NOMO-1 treated with DMSO at 0.1 percent for 48 hours (cell line): ENCODE measurements around the gene CSNK1G3.
"Not testable (repeated sequence)": the region's sequence is repeated elsewhere in the genome, so short reads cannot be mapped to it uniquely, and the experiment has no call there.

Experiments used
- DNase-seq: peaks from one replicate; lab custom pipeline; 2025; ENCODE audit not compliant: unreplicated experiment; lab: John Stamatoyannopoulos, UW

Gene CSNK1G3

DNA sequence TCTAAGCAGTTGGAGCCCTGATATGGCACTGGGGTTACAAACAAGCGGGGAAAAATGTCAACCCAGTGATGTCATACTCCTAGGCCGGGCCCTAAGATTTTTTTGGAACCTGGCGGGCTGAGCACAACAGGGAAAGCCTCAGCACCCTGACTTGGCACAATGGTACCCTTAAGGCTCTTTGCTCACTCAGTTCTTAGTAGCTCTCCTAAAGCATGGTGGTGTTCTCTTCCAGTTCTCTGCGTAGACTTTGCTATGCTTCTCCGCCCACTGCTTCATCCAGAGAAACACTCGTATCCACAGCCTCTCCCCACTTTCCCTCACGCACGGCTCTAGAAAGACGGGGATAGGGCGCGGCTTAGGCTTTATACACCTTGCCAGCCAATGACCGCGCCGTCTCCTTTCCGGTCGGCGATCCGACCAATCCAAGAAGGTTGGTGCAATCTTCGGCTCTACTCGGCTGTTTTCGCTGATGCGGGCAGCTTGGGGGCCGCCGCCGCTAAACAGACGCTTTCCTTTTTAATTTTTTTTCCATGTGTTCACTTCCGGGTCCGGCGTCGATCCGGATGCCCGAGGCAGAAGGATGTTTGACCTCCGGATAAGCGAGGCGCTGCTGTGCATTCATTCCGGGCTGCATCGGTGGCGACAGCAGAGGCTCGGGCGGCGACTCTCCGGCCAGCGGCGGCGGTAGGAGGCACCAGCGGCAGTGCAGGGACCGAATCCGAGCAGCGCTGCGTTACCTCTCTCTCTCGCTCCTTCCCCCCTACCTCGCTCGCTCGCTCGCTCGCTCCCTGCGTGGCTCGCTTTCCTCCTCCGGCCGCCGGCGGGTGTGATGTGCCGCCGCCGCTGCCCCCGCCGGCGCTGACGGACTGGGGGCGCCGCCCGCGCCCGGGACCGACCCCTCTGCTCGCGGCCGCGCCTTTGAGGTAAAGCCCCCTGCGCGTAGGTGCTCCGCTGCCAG, at the start of gene CSNK1G3:
Gene CSNK1G3 (plus strand): TSS at position 530 of the 958 bp plus-strand sequence. CDS start 33,487 bp downstream, outside the sequence.
- peak; percentile 97 for DNase-seq

- DNase-seq, result not testable (repeated sequence)
Observed at GRCh38 chr5:123466839-123467238, 45.1 kb upstream of the CSNK1G3 start.

DNA sequence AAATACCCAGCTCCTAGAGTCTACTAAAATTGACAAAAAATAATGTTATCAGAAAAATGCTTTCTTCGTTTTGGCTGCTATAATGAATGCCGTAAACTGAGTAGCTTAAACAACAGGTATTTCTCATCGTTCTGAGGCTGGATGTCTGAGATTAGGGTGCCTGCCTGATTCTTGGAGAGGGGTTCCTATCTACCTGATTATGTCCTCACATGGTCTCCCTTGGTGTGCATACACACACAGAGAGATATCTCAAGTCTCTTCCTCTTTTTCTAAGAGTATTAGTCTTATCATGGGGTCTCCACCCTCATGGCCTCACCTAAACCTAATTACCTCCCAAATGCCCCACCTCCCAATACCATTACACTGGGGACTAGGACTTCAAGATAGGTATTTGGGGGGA, 40.6 kb upstream of the CSNK1G3 start:
- no peak for DNase-seq

GRCh38 chr5:123472150-123472924, 39.6 kb upstream of the CSNK1G3 start:
- DNase-seq, result no peak

DNA sequence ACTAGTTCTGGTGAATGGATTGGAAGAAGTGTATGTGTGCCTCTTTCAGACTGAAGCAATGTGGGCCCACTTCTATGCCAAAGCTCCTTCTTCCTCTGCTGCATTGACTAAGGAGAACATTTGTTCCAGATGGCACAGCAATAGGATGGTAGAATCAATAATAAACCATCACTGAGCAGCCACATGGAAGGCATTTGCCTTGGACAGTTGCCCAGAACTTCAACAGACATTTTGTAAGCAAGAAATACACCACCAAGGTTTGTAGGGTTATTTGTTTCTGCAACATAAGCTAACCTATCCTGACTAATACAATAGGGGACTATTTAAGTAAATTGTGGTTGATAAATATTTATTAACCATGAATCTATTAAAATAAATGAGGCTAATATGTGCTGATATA, 37.7 kb upstream of the CSNK1G3 start:
- DNase-seq, result no peak

- DNase-seq, result no peak
Observed at GRCh38 chr5:123476731-123477130, 35.2 kb upstream of the CSNK1G3 start.

- no peak for DNase-seq
Observed at GRCh38 chr5:123478546-123478945, 33.4 kb upstream of the CSNK1G3 start.

DNA sequence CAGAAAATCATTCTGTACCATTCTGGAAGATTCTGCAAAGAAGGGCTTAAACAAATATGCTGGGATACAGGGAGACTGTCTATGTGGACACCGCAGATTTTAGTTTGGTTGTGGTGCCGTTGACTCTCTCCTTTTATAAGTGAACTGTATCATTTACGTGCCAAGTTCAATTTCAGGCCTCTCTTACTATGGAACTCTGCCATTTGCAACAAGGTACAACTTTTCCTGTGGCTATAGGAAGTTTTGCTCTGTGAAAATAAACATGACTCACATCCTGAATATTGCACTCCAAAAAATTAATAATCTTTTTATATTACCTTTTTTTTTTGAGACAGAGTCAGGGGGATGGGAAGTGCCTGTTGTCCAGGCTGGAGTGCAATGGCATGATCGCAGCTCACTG, 29.7 kb upstream of the CSNK1G3 start:
- DNase-seq, result no peak

DNA sequence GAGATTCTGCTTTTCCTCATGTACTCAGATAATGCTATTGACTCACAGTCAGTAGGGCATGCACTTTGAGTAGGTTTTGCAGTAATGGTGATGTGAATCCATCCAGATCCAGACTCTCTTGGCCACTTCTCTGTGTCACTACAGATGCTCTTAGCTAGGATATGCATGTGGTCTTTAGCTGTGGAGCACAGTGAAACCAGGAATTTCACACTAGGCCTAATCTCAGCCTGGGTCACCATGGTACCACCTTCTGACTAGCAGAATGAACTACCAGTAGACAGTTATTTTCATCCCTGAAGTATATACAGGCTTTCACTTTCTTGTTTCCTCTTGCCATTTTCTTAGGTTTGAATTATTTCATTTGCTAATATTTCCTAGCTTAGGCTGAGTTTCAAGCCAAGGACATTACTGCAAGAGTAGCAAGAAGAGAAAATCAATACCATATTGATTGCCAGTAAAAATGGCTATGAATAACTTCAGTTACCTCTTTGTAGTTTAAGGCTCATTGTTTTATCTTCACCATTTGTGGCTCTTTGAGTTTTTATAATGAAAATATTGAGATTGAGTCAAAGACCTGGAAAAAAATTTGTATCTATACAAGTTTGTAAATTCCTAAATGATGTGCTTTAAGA, 28.4 kb upstream of the CSNK1G3 start:
- no peak for DNase-seq

- DNase-seq, result no peak
Observed at GRCh38 chr5:123485275-123485674, 26.7 kb upstream of the CSNK1G3 start.

DNA sequence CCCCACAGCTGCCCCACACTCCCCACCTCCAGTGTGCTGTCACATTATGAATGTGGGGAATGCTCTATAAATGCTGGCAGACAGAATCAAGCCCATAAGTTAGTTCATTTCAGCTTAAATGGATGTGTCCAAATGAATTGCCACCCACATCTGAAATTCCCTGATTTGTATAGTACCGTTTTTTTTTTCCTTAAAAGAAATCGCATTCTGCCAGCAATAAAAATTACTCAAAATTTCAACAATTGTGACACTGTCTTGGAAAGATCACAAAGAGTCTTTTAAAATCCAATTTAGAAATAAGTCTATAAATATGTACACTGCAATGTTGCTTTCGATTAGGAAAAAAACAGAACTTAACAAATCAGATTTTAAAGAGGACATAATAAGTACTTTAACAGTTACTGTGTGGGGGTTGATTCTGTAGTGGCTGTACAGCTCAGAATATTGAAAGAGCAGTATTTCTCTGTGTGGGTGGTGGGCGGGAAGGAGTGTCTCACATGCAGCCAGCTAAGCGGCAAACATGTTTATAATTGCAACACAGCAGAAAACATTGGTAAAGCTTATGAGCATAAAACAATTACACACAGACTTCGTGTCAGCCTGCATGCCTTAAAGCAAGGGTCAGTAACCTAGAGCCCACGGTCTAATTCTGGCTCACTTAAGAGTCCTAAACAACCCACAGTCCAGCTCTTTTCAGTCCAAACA, 24.9 kb upstream of the CSNK1G3 start:
- DNase-seq, result peak; percentile 3

- no peak for DNase-seq
Observed at GRCh38 chr5:123490974-123491373, 21.0 kb upstream of the CSNK1G3 start.

- not testable (repeated sequence) for DNase-seq
Observed at GRCh38 chr5:123495211-123495610, 16.8 kb upstream of the CSNK1G3 start.

DNA sequence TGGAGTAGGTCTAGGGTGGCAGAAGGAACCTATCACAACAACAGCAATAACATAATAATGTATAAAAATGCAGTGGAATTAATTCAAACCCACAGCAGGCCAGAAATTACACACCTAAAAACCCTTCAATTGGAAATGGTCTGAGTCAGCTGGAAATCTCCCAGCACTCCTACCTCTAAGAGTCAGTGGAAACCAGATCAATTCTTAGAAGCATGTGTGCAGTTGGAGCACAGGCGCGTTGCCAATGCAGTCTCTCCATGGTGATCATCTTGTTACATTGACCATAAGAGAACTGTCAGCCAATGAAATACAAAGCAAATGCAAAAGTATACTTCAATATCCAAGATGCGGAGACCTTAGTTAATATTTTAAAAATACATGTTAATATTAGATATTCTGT, 15.1 kb upstream of the CSNK1G3 start:
- DNase-seq, result no peak

DNA sequence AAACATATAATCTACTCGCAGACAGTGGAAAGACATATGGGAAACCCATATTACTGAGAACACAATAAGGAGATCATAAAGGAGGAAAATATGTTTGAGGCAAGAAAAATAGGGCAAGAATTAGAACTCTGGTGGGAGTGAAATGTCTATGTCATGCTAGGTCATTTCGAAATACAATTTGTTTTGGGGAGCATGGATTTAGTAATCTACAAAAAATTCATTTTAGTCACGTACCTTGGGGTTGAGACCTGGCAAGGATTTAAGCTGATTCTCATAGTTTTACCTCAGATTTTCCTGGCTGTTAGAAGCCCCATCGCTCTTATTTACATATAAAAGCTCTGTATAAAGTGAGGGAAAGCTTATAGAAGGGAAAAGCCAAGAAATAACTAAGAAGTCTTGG, 11.5 kb upstream of the CSNK1G3 start:
- DNase-seq, result no peak

- no peak for DNase-seq
Observed at GRCh38 chr5:123502120-123502519, 9.9 kb upstream of the CSNK1G3 start.

DNA sequence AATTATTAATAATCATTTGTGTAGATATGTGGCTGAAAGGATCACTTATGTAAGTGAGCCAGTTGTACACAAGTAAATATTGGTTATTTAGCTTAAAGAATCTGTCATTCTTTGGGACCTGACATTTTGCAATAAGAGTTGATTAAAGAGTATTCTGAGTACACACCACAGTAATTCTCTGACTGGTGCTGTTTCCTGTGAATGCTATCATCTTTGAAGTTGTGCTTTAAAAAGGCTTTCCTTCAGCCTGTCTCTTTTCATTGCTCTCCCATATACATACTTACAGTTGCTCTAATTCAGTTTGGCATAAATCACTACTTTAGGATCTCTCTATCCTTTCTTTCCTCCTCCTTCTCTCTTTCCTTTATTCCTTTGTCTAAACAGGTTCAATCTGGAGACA, 8.7 kb upstream of the CSNK1G3 start:
- DNase-seq, result no peak

DNA sequence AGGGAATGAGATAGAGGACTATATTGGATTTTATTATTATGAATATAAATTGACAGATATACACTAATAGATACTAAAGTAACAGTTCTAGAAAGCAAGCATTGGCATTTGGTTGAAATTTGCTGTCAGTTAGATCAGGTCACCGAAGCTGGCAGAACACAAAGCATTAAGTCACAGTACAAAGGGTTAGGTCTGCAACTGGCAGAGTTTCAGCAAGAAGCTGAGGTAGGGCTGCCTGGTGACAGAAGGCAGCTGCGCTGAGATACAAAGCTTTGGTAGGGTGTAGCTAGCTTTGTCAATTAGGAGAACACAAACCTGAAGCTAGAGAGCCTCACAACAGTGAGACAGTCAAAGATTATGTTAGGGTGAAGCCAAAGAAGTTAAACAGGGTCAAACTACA, 6.3 kb upstream of the CSNK1G3 start:
- DNase-seq, result no peak

- no peak for DNase-seq
Observed at GRCh38 chr5:123508441-123508840, 3.5 kb upstream of the CSNK1G3 start.

DNA sequence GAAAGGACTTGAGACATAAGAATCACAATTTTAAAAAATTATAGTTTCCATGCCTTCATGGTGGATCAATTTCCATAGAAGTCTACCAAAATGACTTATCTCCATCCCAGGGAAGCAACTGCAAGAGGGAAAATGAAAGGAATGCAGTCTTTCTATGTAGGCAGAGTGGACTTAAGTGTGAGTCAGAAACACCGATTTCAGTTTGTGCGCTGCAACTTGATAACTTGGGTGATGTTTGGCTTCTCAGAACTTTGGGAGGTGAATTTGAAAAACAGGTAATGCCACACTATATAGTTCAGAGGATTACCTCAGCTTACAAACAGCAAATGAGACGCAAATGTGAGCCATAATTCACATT, 708 bp upstream of the CSNK1G3 start:
- DNase-seq, result no peak
